Heart left ventricle (tissue), 16 donors: ENCODE data around the gene CCSER1. TPM values are rescaled to one million over a fixed set of nuclear protein-coding genes. Genes with fewer than 3 reads are reported as not detected.
"Not testable (repeated sequence)": the region's sequence is repeated elsewhere in the genome, so short reads cannot be mapped to it uniquely, and the experiment has no call there.

Source experiments
- ATAC-seq, 4 donors: fragments of 200-7000 bp; cut with Tn5 transposase; one replicate each; pipeline ENCODE4 v1.9.1; 2020 to 2022; ENCODE audit warnings: moderate library complexity in 4 of 4, mild to moderate bottlenecking in 3 of 4, moderate number of reproducible peaks in 1 of 4
- DNase-seq, 5 donors: peaks; one replicate each; pipeline ENCODE4 v3.0.0-alpha.2; 2020
- H3K27ac ChIP-seq, 12 donors: fragments of 200-600 bp; sonication (generic) in 4 of 12; one replicate each; pipeline versions ENCODE4 v1.5.0 to v1.8.0; 2016 to 2022; ENCODE audit warnings: mild to moderate bottlenecking in 2 of 12
- H3K27me3 ChIP-seq, 9 donors: fragments of 200-600 bp; sonication (generic) in 2 of 9; one replicate each; pipeline versions ENCODE4 v1.5.1 to v1.8.0; 2016 to 2022; ENCODE audit warnings: mild to moderate bottlenecking in 3 of 9
- H3K36me3 ChIP-seq, 9 donors: fragments of 200-600 bp; sonication (generic) in 2 of 9; one replicate each; pipeline versions ENCODE4 v1.5.0 to v1.8.0; 2018 to 2022; ENCODE audit warnings: mild to moderate bottlenecking in 2 of 9
- H3K4me1 ChIP-seq, 12 donors: fragments of 200-600 bp; sonication (generic) in 4 of 12; one replicate each; pipeline versions ENCODE4 v1.5.0 to v1.8.0; 2016 to 2022; ENCODE audit warnings: mild to moderate bottlenecking in 3 of 12
- H3K4me3 ChIP-seq, 12 donors: fragments of 200-600 bp; sonication (generic) in 4 of 12; one replicate each; pipeline versions ENCODE4 v1.5.0 to v1.8.0; 2017 to 2022; ENCODE audit warnings: mild to moderate bottlenecking in 9 of 12, moderate library complexity in 4 of 12
- H3K9me3 ChIP-seq, 12 donors: fragments of 200-600 bp; sonication (generic) in 4 of 12; one replicate each; pipeline versions ENCODE4 v1.5.0 to v1.8.0; 2016 to 2022; ENCODE audit warnings: mild to moderate bottlenecking in 1 of 12
- POLR2A ChIP-seq, 2 donors: fragments of 450-650 bp; IDR thresholded peaks; one replicate each; pipeline ENCODE4 v1.6.1; 2017; ENCODE audit warnings: antibody characterized with exemption in 2 of 2, mild to moderate bottlenecking in 2 of 2, moderate library complexity in 2 of 2
- WGBS, 4 donors: extraction: QIAGEN DNeasy Blood & Tissue Kit in 2 of 4; methylation state at CpG; one replicate each; pipeline versions ENCODE4 v1.1.5 to v1.1.7; 2013 to 2018; 5-methylcytosine and 5-hydroxymethylcytosine counted together
- intact Hi-C, 10 donors: fragments of 100-400 bp; cut with DNase I; formaldehyde crosslinking; loops; one replicate each; pipeline versions ENCODE4 v1.11.1 to v1.14.2; 2022
- polyA plus RNA-seq, 2 donors: library from polyadenylated mRNA; stranded (reverse); fragments of 200-250 nt; gene quantifications; one replicate each; pipeline ENCODE4 v1.2.3, GENCODE V29; 2013
- total RNA-seq, 9 donors: library from RNA; depleted of rRNA in 2 of 9; stranded (reverse); fragments of >200 nt in 2 of 9; fragmentation: NEBNext Ultra II Directional in 3 of 9; extraction: Animal tissue kit (Norgen Biotek cat#: 25700) in 3 of 9; gene quantifications; one replicate each; pipeline versions ENCODE4 v1.1.0 to v1.2.4, GENCODE V29; 2016 to 2023
- TF ChIP-seq, protein P1 (sequence below), 12 donors: fragments of 200-600 bp; sonication (generic) in 4 of 12; IDR thresholded peaks; one replicate each; pipeline versions ENCODE4 v1.5.0 to v1.8.0; 2018 to 2022; ENCODE audit warnings: antibody characterized with exemption in 12 of 12, mild to moderate bottlenecking in 5 of 12
- donor health status: ischemic (EF 13 %, LVEDD 7.1; RV severe dilation, severe dysfunction).
- donor health status: healthy with polysubstance abuse.
- donor health status: DM: no; HTN: yes; CAD: no.
- donor health status: DM: no; HTN: no; CAD: no.
- donor health status: ischemic (EF 25% LVEDD 6.9; RV normal size, moderate dysfunction).
- donor health status: ischemic (EF 25% LVEDD 5.7; RV mildly dilated, moderate dysfunction).
- donor health status: healthy.
- donor health status: DM: yes; HTN: yes; CAD: no.
- donor health status: ischemic (EF 35%, LVEDD 5.7; RV mildly dilated, moderate dysfunction).
- donor health status: nonischemic (EF 11% LVEDD 7.7; RV severe dilation, severe dysfunction).
- donor health status: DM: yes; HTN: yes; CAD: no.
- donor health status: PGD.
- donor health status: ischemic (EF 29% LVEDD 5.4; RV normal size, mild dysfunction).
- donor health status: nonischemic (EF 23%, LVEDD 6.1; RV moderate dilation, normal function).

CCSER1 gene
- total and polyA plus RNA-seq, 11 donors, result 2.5 to 15.8 (median 12.2) TPM

- Histone ChIP-seq H3K27ac (peak overlapping the region in 2 of 12 donors; percentile 4 to 36), H3K4me3 (no peak overlapping the region), H3K27me3 (no peaks in the 10 kb centered on the region), H3K9me3 (no peaks in the 10 kb centered on the region), H3K4me1 (peaks cover 0 to 12% (median 0%) of the 10 kb centered on the region in 12 donors), H3K36me3 (no peaks in the 10 kb centered on the region)
- ATAC-seq (peak; percentile 67 to 86 (median 74)), DNase-seq (peak in 2 of 5 donors; percentile 20 to 33)
- no peak for TF ChIP-seq POLR2A (IDR thresholded peaks at IDR 0.05)
- TF ChIP-seq, protein P1, sequence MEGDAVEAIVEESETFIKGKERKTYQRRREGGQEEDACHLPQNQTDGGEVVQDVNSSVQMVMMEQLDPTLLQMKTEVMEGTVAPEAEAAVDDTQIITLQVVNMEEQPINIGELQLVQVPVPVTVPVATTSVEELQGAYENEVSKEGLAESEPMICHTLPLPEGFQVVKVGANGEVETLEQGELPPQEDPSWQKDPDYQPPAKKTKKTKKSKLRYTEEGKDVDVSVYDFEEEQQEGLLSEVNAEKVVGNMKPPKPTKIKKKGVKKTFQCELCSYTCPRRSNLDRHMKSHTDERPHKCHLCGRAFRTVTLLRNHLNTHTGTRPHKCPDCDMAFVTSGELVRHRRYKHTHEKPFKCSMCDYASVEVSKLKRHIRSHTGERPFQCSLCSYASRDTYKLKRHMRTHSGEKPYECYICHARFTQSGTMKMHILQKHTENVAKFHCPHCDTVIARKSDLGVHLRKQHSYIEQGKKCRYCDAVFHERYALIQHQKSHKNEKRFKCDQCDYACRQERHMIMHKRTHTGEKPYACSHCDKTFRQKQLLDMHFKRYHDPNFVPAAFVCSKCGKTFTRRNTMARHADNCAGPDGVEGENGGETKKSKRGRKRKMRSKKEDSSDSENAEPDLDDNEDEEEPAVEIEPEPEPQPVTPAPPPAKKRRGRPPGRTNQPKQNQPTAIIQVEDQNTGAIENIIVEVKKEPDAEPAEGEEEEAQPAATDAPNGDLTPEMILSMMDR (IDR thresholded peaks at IDR 0.05), result no peak
- 4 to 6% (median 6%) methylated on average over 1 of the region's 1 CpG for WGBS, 4 donors
- intact Hi-C loops, result no loop called here
Measured at GRCh38 chr4:91127831-91128230, 1000.6 kb downstream of the CCSER1 start.

DNA sequence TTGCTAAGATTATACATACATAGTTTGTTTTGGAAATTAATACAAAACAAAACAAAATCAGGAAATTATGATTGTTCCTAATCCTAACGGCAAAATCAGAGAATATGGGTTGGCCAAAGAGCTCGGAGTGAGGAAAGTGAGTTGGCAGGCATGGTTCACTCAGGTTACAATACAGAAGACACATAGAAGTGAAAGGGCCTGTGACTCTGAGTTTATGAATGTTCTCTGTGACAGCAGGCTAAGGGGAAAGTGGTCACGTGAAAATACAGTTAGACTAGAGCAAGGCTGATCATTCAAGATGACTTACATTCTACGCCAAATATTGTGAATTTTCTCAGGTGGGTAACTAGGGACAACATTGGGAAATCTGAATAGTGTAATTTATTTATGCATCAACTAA, 1001.3 kb downstream of the CCSER1 start:
- DNase-seq, result no peak
- Histone ChIP-seq H3K36me3 (no peaks in the 10 kb centered on the region), H3K4me1 (peaks cover 0 to 12% (median 0%) of the 10 kb centered on the region in 12 donors), H3K27me3 (no peaks in the 10 kb centered on the region), H3K9me3 (no peaks in the 10 kb centered on the region), H3K4me3 (no peak overlapping the region), H3K27ac (peak overlapping the region in 1 of 12 donors; percentile 36)
- WGBS, 4 donors, result 45 to 51% (median 50%) methylated on average over 4 of the region's 4 CpGs
- TF ChIP-seq POLR2A (IDR thresholded peaks at IDR 0.05), result no peak
- TF ChIP-seq, protein P1 (IDR thresholded peaks at IDR 0.05), result no peak
- ATAC-seq, result peak in 2 of 4 donors; percentile 63 to 75
- intact Hi-C loops, result no loop called here

GRCh38 chr4:91147067-91147466, 1019.9 kb downstream of the CCSER1 start:
- Histone ChIP-seq H3K36me3 (no peaks in the 10 kb centered on the region), H3K27me3 (no peaks in the 10 kb centered on the region), H3K9me3 (peaks cover 0 to 39% (median 0%) of the 10 kb centered on the region in 12 donors), H3K4me1 (peaks cover 0 to 5% (median 0%) of the 10 kb centered on the region in 12 donors), H3K4me3 (no peak overlapping the region), H3K27ac (no peak overlapping the region)
- peak in 2 of 4 donors; percentile 20 to 41 for ATAC-seq
- no peak for TF ChIP-seq POLR2A (IDR thresholded peaks at IDR 0.05)
- TF ChIP-seq, protein P1 (IDR thresholded peaks at IDR 0.05), result no peak
- DNase-seq, result no peak
- intact Hi-C loops, result no loop called here
- 55 to 62% (median 59%) methylated on average over 4 to 6 of the region's 6 CpGs for WGBS, 4 donors

DNA sequence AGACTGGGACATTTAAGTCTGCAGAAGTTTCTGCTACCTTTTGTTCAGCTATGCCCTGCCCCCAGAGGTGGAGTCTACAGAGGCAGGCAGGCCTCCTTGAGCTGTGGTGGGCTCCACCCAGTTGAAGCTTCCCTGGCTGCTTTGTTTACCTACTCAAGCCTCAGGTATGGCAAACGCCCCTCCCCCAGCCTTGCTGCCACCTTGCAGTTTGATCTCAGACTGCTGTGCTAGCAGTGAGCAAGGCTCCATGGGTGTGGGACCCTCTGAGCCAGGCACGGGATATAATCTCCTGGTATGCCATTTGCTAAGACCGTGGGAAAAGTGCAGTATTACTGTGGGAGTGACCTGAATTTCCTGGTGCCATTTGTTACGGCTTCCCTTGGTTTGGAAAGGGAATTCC, 1026.8 kb downstream of the CCSER1 start:
- H3K27me3 ChIP-seq, H3K27ac ChIP-seq, H3K4me1 ChIP-seq, H3K4me3 ChIP-seq, intact Hi-C loops, DNase-seq, ATAC-seq, H3K36me3 ChIP-seq: not testable (repeated sequence)
- peaks cover 0 to 40% (median 0%) of the 10 kb centered on the region in 12 donors for H3K9me3 ChIP-seq
- WGBS, 4 donors, result 79 to 85% (median 82%) methylated on average over 3 to 4 of the region's 4 CpGs

GRCh38 chr4:91167864-91168653, 1040.9 kb downstream of the CCSER1 start:
- whole genome bisulfite sequencing, 4 donors, result 89 to 91% (median 90%) methylated on average over 25 to 42 of the region's 42 CpGs
- H3K4me1 ChIP-seq, ATAC-seq, H3K36me3 ChIP-seq, intact Hi-C loops, H3K27me3 ChIP-seq, H3K9me3 ChIP-seq, H3K4me3 ChIP-seq, H3K27ac ChIP-seq: not testable (repeated sequence)
- peak in 1 of 5 donors; percentile 51 for DNase-seq
